GM10248 (cell line): ENCODE results near the gene FOS.

Experiments
- CTCF ChIA-PET: fragments of 300-600 bp; sonication (Branson Sonifier 250); formaldehyde crosslinking; extraction: SDS; loops from one replicate; lab custom pipeline; 2021; ENCODE audit warnings: antibody characterized with exemption; lab: Yijun Ruan, JAX
- POLR2A ChIA-PET: fragments of 350-650 bp; sonication (Branson Sonifier 250); formaldehyde crosslinking; extraction: SDS; loops from one replicate; lab custom pipeline; 2020; ENCODE audit warnings: antibody characterized with exemption; lab: Yijun Ruan, JAX
- DNase-seq: peaks from one replicate; pipeline ENCODE4 v3.0.0; 2012; ENCODE audit errors: extremely low spot score
- TF ChIP-seq, protein P1 (sequence below): IDR thresholded peaks from 2 replicates; pipeline ENCODE4 v1.5.1; 2012; ENCODE audit warnings: mild to moderate bottlenecking, low read depth; ENCODE audit errors: extremely low read depth, missing control alignments, control extremely low read depth

FOS gene

GRCh38 chr14:75283833-75284563 lies 5.4 kb downstream of the FOS start:
- TF ChIP-seq, protein P1, sequence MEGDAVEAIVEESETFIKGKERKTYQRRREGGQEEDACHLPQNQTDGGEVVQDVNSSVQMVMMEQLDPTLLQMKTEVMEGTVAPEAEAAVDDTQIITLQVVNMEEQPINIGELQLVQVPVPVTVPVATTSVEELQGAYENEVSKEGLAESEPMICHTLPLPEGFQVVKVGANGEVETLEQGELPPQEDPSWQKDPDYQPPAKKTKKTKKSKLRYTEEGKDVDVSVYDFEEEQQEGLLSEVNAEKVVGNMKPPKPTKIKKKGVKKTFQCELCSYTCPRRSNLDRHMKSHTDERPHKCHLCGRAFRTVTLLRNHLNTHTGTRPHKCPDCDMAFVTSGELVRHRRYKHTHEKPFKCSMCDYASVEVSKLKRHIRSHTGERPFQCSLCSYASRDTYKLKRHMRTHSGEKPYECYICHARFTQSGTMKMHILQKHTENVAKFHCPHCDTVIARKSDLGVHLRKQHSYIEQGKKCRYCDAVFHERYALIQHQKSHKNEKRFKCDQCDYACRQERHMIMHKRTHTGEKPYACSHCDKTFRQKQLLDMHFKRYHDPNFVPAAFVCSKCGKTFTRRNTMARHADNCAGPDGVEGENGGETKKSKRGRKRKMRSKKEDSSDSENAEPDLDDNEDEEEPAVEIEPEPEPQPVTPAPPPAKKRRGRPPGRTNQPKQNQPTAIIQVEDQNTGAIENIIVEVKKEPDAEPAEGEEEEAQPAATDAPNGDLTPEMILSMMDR: no peak
- ChIA-PET CTCF (interaction anchor here (0.7 to 6.1 kb wide), 4 partner anchors 9 to 196 kb away, joined by 3 to 42 read pairs (median 4); no protein-coding TSS in a partner anchor), POLR2A (interaction anchor here (0.6 to 1.1 kb wide), 3 partner anchors 10 to 293 kb away, joined by 3 to 6 read pairs (median 5); no protein-coding TSS in a partner anchor)
- DNase-seq: no peak

GRCh38 chr14:75285331-75285730 lies 6.7 kb downstream of the FOS start:
- no peak for DNase-seq
- CTCF ChIA-PET: interaction anchor here (6.1 kb wide), 1 partner anchor 8 kb away, joined by 42 read pairs; no protein-coding TSS in a partner anchor
- TF ChIP-seq, protein P1: no peak
- POLR2A ChIA-PET: interaction anchor here (0.9 kb wide), 1 partner anchor 300 kb away, joined by 4 read pairs; no protein-coding TSS in a partner anchor

GRCh38 chr14:75286313-75286712 lies 7.7 kb downstream of the FOS start:
- ChIA-PET POLR2A (no interaction called here), CTCF (interaction anchor here (1.5 to 6.1 kb wide), 2 partner anchors 7 to 35 kb away, joined by 3 to 42 read pairs; no protein-coding TSS in a partner anchor)
- no peak for DNase-seq
- TF ChIP-seq, protein P1: no peak

DNA sequence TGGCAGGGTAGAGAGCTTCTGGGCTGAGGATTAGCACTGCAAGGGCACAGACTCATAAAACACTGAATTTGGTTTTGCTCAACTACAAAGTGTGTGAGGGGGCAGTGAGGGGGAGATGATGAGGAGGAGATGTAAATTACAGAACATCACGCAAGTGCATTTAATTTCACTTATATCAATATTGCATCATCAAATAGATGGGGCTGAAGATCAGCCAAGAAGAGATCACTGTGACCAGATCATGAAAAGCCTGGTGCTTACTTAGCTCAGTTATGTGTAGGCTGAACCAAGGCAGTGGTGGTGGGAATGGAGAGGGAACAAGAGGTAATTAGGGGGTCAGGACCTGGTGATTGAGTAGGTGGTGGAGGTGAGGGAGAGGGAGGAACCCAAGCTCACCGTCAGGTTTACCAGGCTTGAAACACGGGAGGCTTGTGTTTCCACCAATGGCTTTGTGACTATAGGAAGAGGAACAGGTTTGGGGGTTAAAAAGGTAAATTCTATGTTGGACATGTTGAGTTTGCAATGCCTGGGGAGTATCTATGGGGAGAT lies 11.3 kb downstream of the FOS start:
- ChIA-PET POLR2A (interaction anchor here (1.0 to 1.6 kb wide), 3 partner anchors 9 to 31 kb away, joined by 3 to 9 read pairs (median 4); partner anchors contain the start of gene FOS), CTCF (interaction anchor here (0.8 to 2.1 kb wide), 11 partner anchors 13 to 384 kb away, joined by 3 to 5 read pairs (median 3); no protein-coding TSS in a partner anchor)
- DNase-seq: no peak
- TF ChIP-seq, protein P1: no peak

DNA sequence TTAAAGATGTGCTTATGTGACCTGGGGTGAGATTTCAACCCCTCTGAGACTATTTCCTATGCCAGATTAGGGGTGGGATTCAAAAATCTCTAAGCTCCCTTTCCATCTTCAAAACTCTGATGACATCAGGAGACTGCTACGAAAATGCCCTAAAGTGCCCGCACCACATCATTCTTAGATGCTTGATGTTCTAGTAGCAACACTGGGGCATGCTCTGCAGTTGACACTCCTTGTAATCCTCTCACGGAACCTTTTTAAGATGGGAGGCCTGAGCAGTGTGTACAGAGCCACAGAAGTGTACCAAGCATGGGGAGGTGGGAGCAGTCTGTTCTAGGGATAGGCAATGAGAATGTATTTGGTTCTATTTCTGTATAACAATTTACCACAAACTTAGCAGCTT lies 12.2 kb downstream of the FOS start:
- ChIA-PET POLR2A (interaction anchor here (1.3 kb wide), 1 partner anchor 32 kb away, joined by 4 read pairs; no protein-coding TSS in a partner anchor), CTCF (interaction anchor here (1.3 to 5.6 kb wide), 7 partner anchors 8 to 153 kb away, joined by 3 to 42 read pairs (median 4); no protein-coding TSS in a partner anchor)
- TF ChIP-seq, protein P1: no peak
- DNase-seq: no peak

DNA sequence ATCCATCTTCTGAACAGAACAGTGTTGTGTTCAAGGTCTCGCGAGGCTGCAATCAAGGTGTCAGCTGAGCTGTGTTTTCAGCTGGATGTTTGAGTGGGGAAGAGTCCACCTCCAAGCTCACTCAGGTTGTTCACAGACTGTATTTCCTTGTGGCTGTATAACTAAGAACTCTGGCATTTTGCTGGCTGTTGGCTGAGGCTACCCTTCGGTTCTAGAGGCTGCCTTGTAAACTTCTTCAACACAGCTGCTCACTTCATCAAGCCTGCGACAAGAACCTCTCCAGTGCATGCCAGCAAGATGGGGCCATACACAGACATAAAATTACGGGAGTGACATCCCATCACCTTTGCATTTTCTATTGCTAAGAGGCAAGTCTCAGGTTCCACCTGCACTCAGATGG lies 12.7 kb downstream of the FOS start:
- TF ChIP-seq, protein P1: no peak
- no peak for DNase-seq
- ChIA-PET POLR2A (no interaction called here), CTCF (interaction anchor here (1.4 to 5.6 kb wide), 3 partner anchors 8 to 109 kb away, joined by 3 to 42 read pairs (median 7); no protein-coding TSS in a partner anchor)
